ENCODE results near the gene PTPRR.

DNA sequence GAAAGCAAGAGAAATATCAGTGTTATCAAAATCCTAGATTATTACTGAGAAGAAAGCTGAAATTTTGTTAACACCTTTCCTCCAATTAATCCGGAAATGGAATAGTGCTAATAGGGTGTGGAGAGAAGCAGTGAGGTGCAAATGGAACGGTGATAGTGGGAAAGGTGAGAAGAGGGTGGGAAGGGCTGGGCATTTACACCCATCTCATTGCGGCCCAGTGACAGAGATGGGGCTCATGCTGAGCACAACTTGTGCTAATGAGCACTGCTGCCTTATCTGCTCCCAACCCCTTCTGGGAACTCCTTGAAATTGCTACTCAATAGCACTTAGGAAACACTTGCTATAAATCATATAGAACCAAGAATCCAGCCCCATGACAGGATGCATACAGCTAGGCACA, 94.4 kb downstream of the PTPRR start:
- TF ChIP-seq POLR2AphosphoS5 (IDR thresholded peaks at IDR 0.05; ENCODE audit: insufficient read depth in 1 of 2, low read depth in 1 of 2) = no peak
- TF ChIP-seq, protein P1, sequence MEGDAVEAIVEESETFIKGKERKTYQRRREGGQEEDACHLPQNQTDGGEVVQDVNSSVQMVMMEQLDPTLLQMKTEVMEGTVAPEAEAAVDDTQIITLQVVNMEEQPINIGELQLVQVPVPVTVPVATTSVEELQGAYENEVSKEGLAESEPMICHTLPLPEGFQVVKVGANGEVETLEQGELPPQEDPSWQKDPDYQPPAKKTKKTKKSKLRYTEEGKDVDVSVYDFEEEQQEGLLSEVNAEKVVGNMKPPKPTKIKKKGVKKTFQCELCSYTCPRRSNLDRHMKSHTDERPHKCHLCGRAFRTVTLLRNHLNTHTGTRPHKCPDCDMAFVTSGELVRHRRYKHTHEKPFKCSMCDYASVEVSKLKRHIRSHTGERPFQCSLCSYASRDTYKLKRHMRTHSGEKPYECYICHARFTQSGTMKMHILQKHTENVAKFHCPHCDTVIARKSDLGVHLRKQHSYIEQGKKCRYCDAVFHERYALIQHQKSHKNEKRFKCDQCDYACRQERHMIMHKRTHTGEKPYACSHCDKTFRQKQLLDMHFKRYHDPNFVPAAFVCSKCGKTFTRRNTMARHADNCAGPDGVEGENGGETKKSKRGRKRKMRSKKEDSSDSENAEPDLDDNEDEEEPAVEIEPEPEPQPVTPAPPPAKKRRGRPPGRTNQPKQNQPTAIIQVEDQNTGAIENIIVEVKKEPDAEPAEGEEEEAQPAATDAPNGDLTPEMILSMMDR (IDR thresholded peaks at IDR 0.05) = no peak
- TF ChIP-seq POLR2A (IDR thresholded peaks at IDR 0.05) = no peak
